Endothelial cell (in vitro differentiated cells): ENCODE data around the gene ZWILCH. TPM values are rescaled to one million over a fixed set of nuclear protein-coding genes. Genes with fewer than 3 reads are reported as not detected.
"Not testable (repeated sequence)": the region's sequence is repeated elsewhere in the genome, so short reads cannot be mapped to it uniquely, and the experiment has no call there.

Experiments used
- DNase-seq: peaks from one replicate; pipeline ENCODE4 v3.0.0; 2021; ENCODE audit warnings: low spot score
- H3K27ac Mint-ChIP-seq: one replicate; pipeline ENCODE4 v1.8.0; 2021; ENCODE audit warnings: mixed read lengths, inconsistent platforms; ENCODE audit not compliant: unreplicated experiment
- H3K27me3 Mint-ChIP-seq: one replicate; pipeline ENCODE4 v1.8.0; 2021; ENCODE audit warnings: mild to moderate bottlenecking, moderate library complexity, mixed read lengths, inconsistent platforms; ENCODE audit not compliant: unreplicated experiment
- H3K36me3 Mint-ChIP-seq: one replicate; pipeline ENCODE4 v1.8.0; 2021; ENCODE audit warnings: mild to moderate bottlenecking, low read depth, mixed read lengths, inconsistent platforms; ENCODE audit not compliant: unreplicated experiment
- H3K4me1 Mint-ChIP-seq: one replicate; pipeline ENCODE4 v1.8.0; 2021; ENCODE audit warnings: mild to moderate bottlenecking, mixed read lengths, inconsistent platforms; ENCODE audit not compliant: unreplicated experiment
- H3K4me3 Mint-ChIP-seq: one replicate; pipeline ENCODE4 v1.8.0; 2021; ENCODE audit warnings: mild to moderate bottlenecking, mixed read lengths, inconsistent platforms; ENCODE audit not compliant: unreplicated experiment
- H3K9me3 Mint-ChIP-seq: one replicate; pipeline ENCODE4 v1.8.0; 2021; ENCODE audit warnings: mixed read lengths, inconsistent platforms; ENCODE audit not compliant: unreplicated experiment
- CTCF ChIP-seq: fragments of 200-600 bp; sonication (generic); IDR thresholded peaks from one replicate; pipeline ENCODE4 v1.5.0; 2021; ENCODE audit warnings: antibody characterized with exemption; ENCODE audit not compliant: unreplicated experiment
- total RNA-seq: library from RNA; stranded (reverse); fragmentation: NEBNext Ultra II Directional; extraction: Animal tissue kit (Norgen Biotek cat#: 25700); gene quantifications from one replicate; pipeline ENCODE4 v1.2.1, GENCODE V29; 2021; ENCODE audit not compliant: unreplicated experiment

Gene ZWILCH
- total RNA-seq, 1 donor from 2014 or later, result 19.3 TPM

- no peaks in the 10 kb centered on the region for H3K9me3 Mint-ChIP-seq
- H3K4me3 Mint-ChIP-seq, result peak within 1 kb of the TSS; percentile 93
- peak within 1 kb of the TSS; percentile 93 for H3K27ac Mint-ChIP-seq
- peaks cover 38% of the 10 kb centered on the region for H3K36me3 Mint-ChIP-seq
- H3K27me3 Mint-ChIP-seq, result peaks cover 4% of the 10 kb centered on the region
- peak; percentile 96 for TF ChIP-seq CTCF
- H3K4me1 Mint-ChIP-seq, result peaks cover 34% of the 10 kb centered on the region
- DNase-seq, result peak; percentile 99
These were observed 7.3 kb upstream of the ZWILCH start, which contains the start of gene SNAPC5 for GRCh38 chr15:66497502-66498455. TSS of gene SNAPC5 (minus strand) at chr15:66497762. CDS start at chr15:66497731, 31 bp downstream.

GRCh38 chr15:66498501-66499386 is 6.4 kb upstream of the ZWILCH start:
- Mint-ChIP-seq H3K9me3 (no peaks in the 10 kb centered on the region), H3K4me1 (peaks cover 32% of the 10 kb centered on the region), H3K4me3 (peak overlapping the region; percentile 39), H3K27ac (peak overlapping the region; percentile 3), H3K36me3 (peaks cover 33% of the 10 kb centered on the region), H3K27me3 (peaks cover 2% of the 10 kb centered on the region)
- TF ChIP-seq CTCF, result peak; percentile 74
- no peak for DNase-seq

- Mint-ChIP-seq H3K36me3 (peaks cover 37% of the 10 kb centered on the region), H3K27ac (peak overlapping the region; percentile 25), H3K4me1 (peaks cover 31% of the 10 kb centered on the region), H3K4me3 (peak overlapping the region; percentile 5)
- not testable (repeated sequence) for H3K27me3 Mint-ChIP-seq, H3K9me3 Mint-ChIP-seq, DNase-seq
These were observed 4.8 kb upstream of the ZWILCH start for GRCh38 chr15:66500346-66500745.

GRCh38 chr15:66502491-66502890 is 2.6 kb upstream of the ZWILCH start:
- no peak for TF ChIP-seq CTCF
- Mint-ChIP-seq H3K9me3 (no peaks in the 10 kb centered on the region), H3K27me3 (peaks cover 3% of the 10 kb centered on the region), H3K4me3 (peak overlapping the region; percentile 99), H3K36me3 (peaks cover 35% of the 10 kb centered on the region), H3K27ac (peak overlapping the region; percentile 70), H3K4me1 (peaks cover 41% of the 10 kb centered on the region)
- no peak for DNase-seq

- Mint-ChIP-seq H3K4me1 (peaks cover 37% of the 10 kb centered on the region), H3K4me3 (peak overlapping the region; percentile 99), H3K36me3 (peaks cover 32% of the 10 kb centered on the region), H3K27ac (peak overlapping the region; percentile 70)
- not testable (repeated sequence) for H3K9me3 Mint-ChIP-seq, DNase-seq, H3K27me3 Mint-ChIP-seq
These were observed 2.0 kb upstream of the ZWILCH start for GRCh38 chr15:66503041-66503648.
